ENCODE measurements around the gene FOCAD.

- TF ChIP-seq CTCF (IDR thresholded peaks at IDR 0.05) (no peak), POLR2A (IDR thresholded peaks at IDR 0.05) (no peak)
Observed at GRCh38 chr9:21018177-21018576, 334.1 kb downstream of the FOCAD start.
